Measurements from ENCODE around the gene STK17B. TPM values are rescaled to one million over a fixed set of nuclear protein-coding genes. Genes with fewer than 3 reads are reported as not detected.

Gene STK17B
- polyA plus RNA-seq (2013, experiment 1 of 4), result 9.4 TPM
- polyA plus RNA-seq (2013, experiment 2 of 4), result 6.2 TPM
- 5.4 TPM for polyA plus RNA-seq (2013, experiment 3 of 4)
- polyA plus RNA-seq (2013, experiment 4 of 4), result 5.5 TPM

DNA sequence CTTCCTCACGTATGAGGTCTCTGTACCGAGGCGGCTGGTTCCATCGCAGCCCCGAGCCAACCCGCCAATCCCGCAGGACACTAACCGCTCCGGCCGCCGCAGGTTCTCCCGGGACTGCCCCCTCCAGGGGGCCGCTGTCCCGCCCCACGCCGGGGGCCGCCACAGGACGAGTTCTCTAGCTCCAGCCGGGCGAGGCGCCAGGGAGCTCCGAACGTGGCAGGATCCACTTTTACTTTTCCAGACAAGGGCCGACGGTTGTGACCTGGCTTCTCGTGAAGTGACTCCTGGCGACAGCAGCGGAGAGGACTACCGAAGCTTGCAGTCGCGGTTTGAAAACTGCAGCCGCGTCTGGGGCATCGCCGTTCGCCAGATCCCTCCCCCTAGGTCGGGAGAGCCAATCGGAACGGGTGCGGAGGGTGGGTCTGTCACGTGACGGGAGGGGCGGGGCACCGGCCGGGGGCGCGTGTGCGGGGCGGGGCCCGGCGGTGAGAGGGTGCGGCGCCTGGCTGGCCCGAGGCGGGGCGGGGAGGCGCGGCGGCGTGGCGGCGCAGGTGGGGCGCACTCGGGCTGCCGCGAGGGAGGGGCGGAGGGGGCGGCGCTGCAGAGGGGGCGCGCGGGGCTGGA, at the start of gene STK17B:
STK17B (minus strand) TSS at position 331 of the 624 bp plus-strand sequence. CDS start 8,195 bp downstream, outside the sequence.
- Histone ChIP-seq H3K4me3 (ENCODE audit: insufficient read depth, low read depth, low read length) (peak within 1 kb of the TSS; percentile 98), H3K27me3 (ENCODE audit: control insufficient read depth, insufficient read depth, low read length, poor library complexity, severe bottlenecking) (peaks cover 26% of the 10 kb centered on the region), H3K27ac (ENCODE audit: insufficient read depth, low read depth, low read length, poor library complexity, severe bottlenecking) (peak within 1 kb of the TSS; percentile 83), H3K36me3 (ENCODE audit: control insufficient read depth, insufficient read depth, low read length) (no peaks in the 10 kb centered on the region), H3K9me3 (ENCODE audit: control insufficient read depth, low read length) (no peaks in the 10 kb centered on the region), H3K4me1 (ENCODE audit: control insufficient read depth, insufficient read depth, low read length) (peaks cover 14% of the 10 kb centered on the region)
- 0 to 1% methylated on average over 72 of the region's 72 CpGs for WGBS, 2 experiments

DNA sequence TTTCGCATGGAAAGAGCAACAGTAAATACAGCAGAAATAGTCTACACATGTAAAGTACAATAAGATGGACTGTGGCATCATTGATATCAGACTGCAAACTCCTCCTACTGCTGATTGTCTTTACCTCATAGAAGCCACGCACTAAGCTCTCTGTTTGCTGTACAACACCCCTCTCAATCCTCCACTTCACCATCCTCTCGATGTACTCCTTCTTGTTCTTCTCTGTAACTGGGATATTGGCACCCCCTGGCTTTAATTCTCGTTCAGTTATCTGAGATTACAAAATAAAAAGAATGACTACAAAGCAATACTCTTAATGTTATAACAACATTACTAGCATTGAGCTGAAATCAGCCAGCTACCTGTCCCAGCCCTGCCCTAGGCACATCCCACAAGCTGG, 49.3 kb upstream of the STK17B start:
- Histone ChIP-seq H3K4me3 (ENCODE audit: insufficient read depth, low read depth, low read length) (no peak overlapping the region), H3K36me3 (ENCODE audit: control insufficient read depth, insufficient read depth, low read length) (no peaks in the 10 kb centered on the region), H3K27ac (ENCODE audit: insufficient read depth, low read depth, low read length, poor library complexity, severe bottlenecking) (no peak overlapping the region), H3K4me1 (ENCODE audit: control insufficient read depth, insufficient read depth, low read length) (no peaks in the 10 kb centered on the region), H3K9me3 (ENCODE audit: control insufficient read depth, low read length) (no peaks in the 10 kb centered on the region), H3K27me3 (ENCODE audit: control insufficient read depth, insufficient read depth, low read length, poor library complexity, severe bottlenecking) (no peaks in the 10 kb centered on the region)
- WGBS, 2 experiments, result 86 to 88% methylated on average over 4 of the region's 4 CpGs

GRCh38 chr2:196219671-196220070, 48.3 kb upstream of the STK17B start:
- no peaks in the 10 kb centered on the region for H3K27me3 ChIP-seq (ENCODE audit: control insufficient read depth, insufficient read depth, low read length, poor library complexity, severe bottlenecking)
- no peak overlapping the region for H3K27ac ChIP-seq (ENCODE audit: insufficient read depth, low read depth, low read length, poor library complexity, severe bottlenecking)
- no peak overlapping the region for H3K4me3 ChIP-seq (ENCODE audit: insufficient read depth, low read depth, low read length)
- 92 to 99% methylated on average over 3 of the region's 3 CpGs for WGBS, 2 experiments
- no peaks in the 10 kb centered on the region for H3K9me3 ChIP-seq (ENCODE audit: control insufficient read depth, low read length)
- H3K36me3 ChIP-seq (ENCODE audit: control insufficient read depth, insufficient read depth, low read length), result no peaks in the 10 kb centered on the region
- H3K4me1 ChIP-seq (ENCODE audit: control insufficient read depth, insufficient read depth, low read length), result no peaks in the 10 kb centered on the region

DNA sequence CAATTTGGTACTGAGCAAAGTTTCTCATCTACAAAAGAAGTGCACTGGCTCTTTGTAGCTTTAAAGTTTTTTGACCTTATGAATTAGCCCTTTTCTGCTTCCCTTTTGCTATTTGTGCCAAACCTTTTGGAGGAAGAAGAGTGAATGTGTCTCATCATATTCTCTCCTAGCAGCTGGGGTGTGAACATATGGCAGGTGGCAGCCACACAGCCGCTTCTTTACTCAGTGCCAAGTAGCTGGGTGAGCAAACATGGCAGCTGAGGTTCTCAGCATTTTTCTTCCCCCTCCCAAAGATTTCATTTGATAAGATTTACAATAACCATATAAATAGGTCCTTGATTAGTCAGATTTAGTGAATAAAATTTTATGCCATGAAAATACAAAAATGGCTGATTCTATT, 46.7 kb upstream of the STK17B start:
- Histone ChIP-seq H3K27me3 (ENCODE audit: control insufficient read depth, insufficient read depth, low read length, poor library complexity, severe bottlenecking) (no peaks in the 10 kb centered on the region), H3K9me3 (ENCODE audit: control insufficient read depth, low read length) (no peaks in the 10 kb centered on the region), H3K4me1 (ENCODE audit: control insufficient read depth, insufficient read depth, low read length) (no peaks in the 10 kb centered on the region), H3K27ac (ENCODE audit: insufficient read depth, low read depth, low read length, poor library complexity, severe bottlenecking) (no peak overlapping the region), H3K4me3 (ENCODE audit: insufficient read depth, low read depth, low read length) (no peak overlapping the region), H3K36me3 (ENCODE audit: control insufficient read depth, insufficient read depth, low read length) (no peaks in the 10 kb centered on the region)
- WGBS, 2 experiments, result 95 to 100% methylated on average over 1 of the region's 1 CpG

DNA sequence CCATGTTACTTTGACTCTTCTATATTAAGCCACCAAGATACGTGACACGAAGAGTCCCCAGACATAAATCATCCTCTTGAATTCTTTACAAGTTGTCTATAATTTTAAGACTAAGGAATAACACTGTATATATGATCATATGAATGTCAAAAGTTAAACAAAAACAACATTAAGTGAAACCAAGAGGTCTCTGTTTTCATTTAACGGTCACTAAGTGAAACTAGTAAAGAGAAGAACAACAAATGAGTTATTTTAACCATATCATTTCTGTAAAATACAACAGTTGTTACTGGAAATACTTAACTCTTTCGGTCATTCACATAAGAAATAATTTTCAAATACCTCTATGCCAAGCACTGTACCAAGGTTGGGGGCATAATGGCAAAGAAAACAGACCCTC, 45.7 kb upstream of the STK17B start:
- Histone ChIP-seq H3K36me3 (ENCODE audit: control insufficient read depth, insufficient read depth, low read length) (no peaks in the 10 kb centered on the region), H3K9me3 (ENCODE audit: control insufficient read depth, low read length) (no peaks in the 10 kb centered on the region), H3K27me3 (ENCODE audit: control insufficient read depth, insufficient read depth, low read length, poor library complexity, severe bottlenecking) (no peaks in the 10 kb centered on the region), H3K4me3 (ENCODE audit: insufficient read depth, low read depth, low read length) (no peak overlapping the region), H3K4me1 (ENCODE audit: control insufficient read depth, insufficient read depth, low read length) (no peaks in the 10 kb centered on the region), H3K27ac (ENCODE audit: insufficient read depth, low read depth, low read length, poor library complexity, severe bottlenecking) (no peak overlapping the region)
- whole genome bisulfite sequencing, 2 experiments, result 96 to 98% methylated on average over 4 of the region's 4 CpGs

DNA sequence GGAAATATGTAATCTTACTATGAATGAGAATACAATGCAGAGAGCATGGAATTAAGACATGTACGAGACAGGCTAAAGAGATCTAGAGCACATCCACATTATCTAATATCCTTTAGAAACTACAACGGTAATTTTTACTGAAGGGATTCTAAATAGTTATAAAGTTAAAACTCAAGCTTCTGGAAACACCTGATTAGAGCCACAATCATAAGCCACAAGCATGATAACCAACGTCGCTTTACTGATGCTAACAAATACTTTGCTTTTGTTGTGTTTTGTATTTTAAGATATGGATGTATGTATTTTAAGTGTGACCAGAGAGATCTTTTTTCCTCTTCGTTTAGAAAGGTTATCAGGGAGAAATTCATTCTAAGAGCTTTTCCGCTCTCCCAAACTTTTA, 44.0 kb upstream of the STK17B start:
- Histone ChIP-seq H3K27ac (ENCODE audit: insufficient read depth, low read depth, low read length, poor library complexity, severe bottlenecking) (no peak overlapping the region), H3K36me3 (ENCODE audit: control insufficient read depth, insufficient read depth, low read length) (no peaks in the 10 kb centered on the region), H3K9me3 (ENCODE audit: control insufficient read depth, low read length) (no peaks in the 10 kb centered on the region), H3K4me1 (ENCODE audit: control insufficient read depth, insufficient read depth, low read length) (no peaks in the 10 kb centered on the region), H3K4me3 (ENCODE audit: insufficient read depth, low read depth, low read length) (no peak overlapping the region), H3K27me3 (ENCODE audit: control insufficient read depth, insufficient read depth, low read length, poor library complexity, severe bottlenecking) (no peaks in the 10 kb centered on the region)
- WGBS, 2 experiments, result 95 to 100% methylated on average over 2 of the region's 6 CpGs

- no peaks in the 10 kb centered on the region for H3K4me1 ChIP-seq (ENCODE audit: control insufficient read depth, insufficient read depth, low read length)
- H3K4me3 ChIP-seq (ENCODE audit: insufficient read depth, low read depth, low read length), result no peak overlapping the region
- no peaks in the 10 kb centered on the region for H3K9me3 ChIP-seq (ENCODE audit: control insufficient read depth, low read length)
- no peaks in the 10 kb centered on the region for H3K36me3 ChIP-seq (ENCODE audit: control insufficient read depth, insufficient read depth, low read length)
- no peak overlapping the region for H3K27ac ChIP-seq (ENCODE audit: insufficient read depth, low read depth, low read length, poor library complexity, severe bottlenecking)
- H3K27me3 ChIP-seq (ENCODE audit: control insufficient read depth, insufficient read depth, low read length, poor library complexity, severe bottlenecking), result no peaks in the 10 kb centered on the region
Measured at GRCh38 chr2:196214156-196214555, 42.8 kb upstream of the STK17B start.

- Histone ChIP-seq H3K27me3 (ENCODE audit: control insufficient read depth, insufficient read depth, low read length, poor library complexity, severe bottlenecking) (no peaks in the 10 kb centered on the region), H3K9me3 (ENCODE audit: control insufficient read depth, low read length) (no peaks in the 10 kb centered on the region), H3K27ac (ENCODE audit: insufficient read depth, low read depth, low read length, poor library complexity, severe bottlenecking) (no peak overlapping the region), H3K36me3 (ENCODE audit: control insufficient read depth, insufficient read depth, low read length) (no peaks in the 10 kb centered on the region), H3K4me3 (ENCODE audit: insufficient read depth, low read depth, low read length) (no peak overlapping the region), H3K4me1 (ENCODE audit: control insufficient read depth, insufficient read depth, low read length) (no peaks in the 10 kb centered on the region)
- 90 to 92% methylated on average over 3 of the region's 3 CpGs for WGBS, 2 experiments
Measured at GRCh38 chr2:196213252-196213980, 42.0 kb upstream of the STK17B start.

- no peaks in the 10 kb centered on the region for H3K4me1 ChIP-seq (ENCODE audit: control insufficient read depth, insufficient read depth, low read length)
- no peaks in the 10 kb centered on the region for H3K36me3 ChIP-seq (ENCODE audit: control insufficient read depth, insufficient read depth, low read length)
- H3K27me3 ChIP-seq (ENCODE audit: control insufficient read depth, insufficient read depth, low read length, poor library complexity, severe bottlenecking), result no peaks in the 10 kb centered on the region
- no peak overlapping the region for H3K4me3 ChIP-seq (ENCODE audit: insufficient read depth, low read depth, low read length)
- no peak overlapping the region for H3K27ac ChIP-seq (ENCODE audit: insufficient read depth, low read depth, low read length, poor library complexity, severe bottlenecking)
- 100% methylated on average over 1 of the region's 1 CpG; no CpG with 5 or more reads in 1 of the 2 experiments for WGBS, 2 experiments
- no peaks in the 10 kb centered on the region for H3K9me3 ChIP-seq (ENCODE audit: control insufficient read depth, low read length)
Measured at GRCh38 chr2:196208915-196209314, 37.5 kb upstream of the STK17B start.

- H3K27me3 ChIP-seq (ENCODE audit: control insufficient read depth, insufficient read depth, low read length, poor library complexity, severe bottlenecking), result no peaks in the 10 kb centered on the region
- no peaks in the 10 kb centered on the region for H3K36me3 ChIP-seq (ENCODE audit: control insufficient read depth, insufficient read depth, low read length)
- H3K9me3 ChIP-seq (ENCODE audit: control insufficient read depth, low read length), result no peaks in the 10 kb centered on the region
- peak overlapping the region; percentile 20 for H3K27ac ChIP-seq (ENCODE audit: insufficient read depth, low read depth, low read length, poor library complexity, severe bottlenecking)
- 95 to 100% methylated on average over 1 of the region's 1 CpG for WGBS, 2 experiments
- H3K4me1 ChIP-seq (ENCODE audit: control insufficient read depth, insufficient read depth, low read length), result no peaks in the 10 kb centered on the region
- H3K4me3 ChIP-seq (ENCODE audit: insufficient read depth, low read depth, low read length), result no peak overlapping the region
Measured at GRCh38 chr2:196206804-196207203, 35.4 kb upstream of the STK17B start.

All from ectodermal cell (in vitro differentiated cells).